K562 (cell line): ENCODE data around the gene KIF26B. TPM values are rescaled to one million over a fixed set of nuclear protein-coding genes. Genes with fewer than 3 reads are reported as not detected.

Experiments
- ATAC-seq: fragments of 200-7000 bp; cut with Tn5 transposase; 3 replicates; pipeline ENCODE4 v1.9.1; 2020; ENCODE audit warnings: moderate library complexity
- BruUV-seq: library from RNA; stranded (reverse); fragments of 400-500 nt; replicated peaks from 2 replicates; lab custom pipeline; 2021; lab: Mats Ljungman, UMichigan
- CTCF ChIA-PET: fragments of 300-600 bp; formaldehyde crosslinking; extraction: SDS; loops from one replicate; lab custom pipeline; 2021; ENCODE audit warnings: low intra/inter-chr PET ratio; lab: Yijun Ruan, JAX
- POLR2A ChIA-PET: fragments of 300-600, 350-650 bp; sonication (Branson Sonifier 250); formaldehyde crosslinking; extraction: SDS; loops from one replicate; lab custom pipeline; 2021; ENCODE audit warnings: antibody characterized with exemption, inconsistent platforms; lab: Yijun Ruan, JAX
- DNase-seq, 4 experiments: peaks; one replicate each; pipeline versions ENCODE4 v3.0.0 to v3.0.0-alpha.2; 2011 to 2018; ENCODE audit warnings: low spot score in 3 of 4, mixed read lengths in 3 of 4; ENCODE audit errors: extremely low read depth in 1 of 4
- FAIRE-seq: peaks from 2 replicates; lab custom pipeline; 2011; peaks lifted over from hg19 to GRCh38; lab: Jason Lieb, UNC
- H2AFZ ChIP-seq: 2 replicates; pipeline ENCODE4 v1.6.0; 2011; ENCODE audit warnings: low read depth, low read length, control low read depth, inconsistent platforms
- H3K27ac ChIP-seq: fragments of 200-600 bp; 3 replicates; pipeline ENCODE4 v1.8.0; 2011; ENCODE audit warnings: low read depth, mild to moderate bottlenecking, control low read depth, inconsistent platforms, low read length, moderate library complexity, mixed read lengths; ENCODE audit errors: extremely low read depth
- H3K27me3 ChIP-seq, 2 experiments: fragments of 300-600 bp in 1 of 2; 2 replicates in 1 of 2; 3 replicates in 1 of 2; pipeline versions ENCODE4 v1.6.0 to v1.8.0; 2011; ENCODE audit warnings: inconsistent platforms in 2 of 2, low read length in 2 of 2, mild to moderate bottlenecking in 1 of 2, mixed read lengths in 1 of 2, moderate library complexity in 1 of 2; ENCODE audit not compliant: control insufficient read depth in 2 of 2, insufficient read depth in 2 of 2
- H3K36me3 ChIP-seq: fragments of 300-600 bp; 3 replicates; pipeline ENCODE4 v1.8.0; 2011; ENCODE audit warnings: mild to moderate bottlenecking, low read length, inconsistent platforms; ENCODE audit not compliant: control insufficient read depth, insufficient read depth
- H3K4me1 ChIP-seq, 2 experiments: fragments of 200-600 bp in 1 of 2; replicated peaks in 1 of 2; 2 replicates in 1 of 2; 3 replicates in 1 of 2; pipeline versions ENCODE4 v1.5.1 to v1.8.0; 2011; ENCODE audit warnings: inconsistent platforms in 2 of 2, low read length in 2 of 2, mild to moderate bottlenecking in 1 of 2, mixed read lengths in 1 of 2, moderate library complexity in 1 of 2; ENCODE audit not compliant: control insufficient read depth in 2 of 2, insufficient read depth in 2 of 2
- H3K4me2 ChIP-seq: 2 replicates; pipeline ENCODE4 v1.6.1; 2011; ENCODE audit warnings: low read length, control low read depth, inconsistent platforms, mixed read lengths; ENCODE audit not compliant: insufficient read depth
- H3K4me3 ChIP-seq: fragments of 200-600 bp; sonication (generic), shearing (Covaris generic); 2 replicates; pipeline ENCODE4 v1.5.1; 2016; ENCODE audit warnings: control low read depth, inconsistent platforms
- H3K79me2 ChIP-seq: fragments of 200-600 bp; 3 replicates; pipeline ENCODE4 v1.8.0; 2011; ENCODE audit warnings: low read length, inconsistent platforms; ENCODE audit not compliant: control insufficient read depth, insufficient read depth
- H3K9ac ChIP-seq, 2 experiments: 2 replicates each; pipeline versions ENCODE4 v1.6.0 to v1.6.1; 2011; ENCODE audit warnings: low read depth in 2 of 2, low read length in 2 of 2, control low read depth in 1 of 2, inconsistent platforms in 1 of 2, mild to moderate bottlenecking in 1 of 2, mixed read lengths in 1 of 2; ENCODE audit not compliant: insufficient read depth in 1 of 2
- H3K9me1 ChIP-seq: one replicate; pipeline ENCODE4 v1.6.0; 2011; ENCODE audit warnings: inconsistent platforms, mild to moderate bottlenecking, low read length, moderate library complexity; ENCODE audit not compliant: control insufficient read depth, insufficient read depth
- H3K9me3 ChIP-seq: replicated peaks from 2 replicates; pipeline ENCODE4 v1.5.1; 2011; ENCODE audit warnings: low read depth, low read length, inconsistent platforms; ENCODE audit not compliant: control insufficient read depth, insufficient read depth
- H4K20me1 ChIP-seq: replicated peaks from 2 replicates; pipeline ENCODE4 v1.6.1; 2011; ENCODE audit warnings: low read length, inconsistent platforms, mixed read lengths; ENCODE audit not compliant: control insufficient read depth, insufficient read depth
- CEBPB ChIP-seq: fragments of 450-650 bp; IDR thresholded peaks from 2 replicates; pipeline ENCODE4 v1.6.1; 2016; ENCODE audit warnings: missing genetic modification characterization, missing compliant biosample characterization
- FOXA3 ChIP-seq, 2 experiments: fragments of 450-650 bp in 1 of 2; sonication (generic) in 1 of 2; formaldehyde crosslinking; IDR thresholded peaks in 1 of 2; conservative IDR thresholded peaks in 1 of 2; 2 replicates each; pipeline versions ENCODE4 v1.4.0 to v1.8.0; 2020 to 2022; ENCODE audit warnings: mild to moderate bottlenecking in 2 of 2, missing genetic modification reagents in 1 of 2
- MEF2A ChIP-seq: IDR thresholded peaks from 2 replicates; pipeline ENCODE4 v1.6.1; 2011; ENCODE audit warnings: low read depth, mild to moderate bottlenecking, low read length, moderate library complexity; ENCODE audit not compliant: control insufficient read depth
- ZNF57 ChIP-seq: fragments of 450-650 bp; formaldehyde crosslinking; IDR thresholded peaks from 2 replicates; pipeline ENCODE4 v1.4.0; 2020; ENCODE audit warnings: mild to moderate bottlenecking, moderate library complexity
- WGBS: fragments of 100-300 bp; shearing (Covaris generic); methylation state at CpG from one replicate; pipeline ENCODE4 v1.1.6; 2016; ENCODE audit warnings: low coverage, mixed read lengths; ENCODE audit not compliant: insufficient coverage; ENCODE audit errors: missing lambda C conversion rate; 5-methylcytosine and 5-hydroxymethylcytosine counted together
- in situ Hi-C: fragments of 300-500 bp; cut with MboI; formaldehyde crosslinking; loops from 4 replicates; pipeline ENCODE4 v1.15.0; 2018; ENCODE audit warnings: inconsistent platforms, mixed read lengths
- intact Hi-C: fragments of 100-400 bp; cut with micrococcal nuclease; formaldehyde crosslinking; loops from 2 replicates; pipeline ENCODE4 v1.14.2; 2022
- polyA plus RNA-seq, 8 experiments: library from polyadenylated mRNA; depleted of rRNA in 4 of 8; stranded (reverse) in 5 of 8; unstranded in 3 of 8; fragments of >200 nt; fragmentation: Nextera tagmentation in 2 of 8; fragmentation: Illumina TruSeq in 1 of 8; extraction: Ambion mirVana in 2 of 8; extraction: Trizol in 1 of 8; gene quantifications; 2 replicates each; pipeline versions ENCODE4 v1.2.1 to v1.2.3, GENCODE V29; 2011 to 2014; ENCODE audit warnings: inconsistent platforms in 1 of 8, missing spikeins in 1 of 8
- total RNA-seq, 7 experiments: library from RNA; depleted of rRNA in 6 of 7; stranded (reverse); fragments of >200 nt in 6 of 7; fragmentation: Illumina TruSeq in 2 of 7; extraction: Trizol in 2 of 7; gene quantifications; 2 replicates each; pipeline versions ENCODE4 v1.2.1 to v1.2.3, GENCODE V29; 2011 to 2021; ENCODE audit warnings: low replicate concordance in 1 of 7
- TF ChIP-seq, protein P1 (sequence below): sonication (generic); formaldehyde crosslinking; IDR thresholded peaks from 2 replicates; pipeline ENCODE4 v1.9.0; 2022; ENCODE audit warnings: mild to moderate bottlenecking, missing genetic modification reagents

KIF26B gene
- total and polyA plus RNA-seq, 9 of the 15 experiments (the other 6 are each of a cell fraction or from before 2014, with no cell fraction given) = 0.02 to 0.08 (median 0.03) TPM; not detected in 6

DNA sequence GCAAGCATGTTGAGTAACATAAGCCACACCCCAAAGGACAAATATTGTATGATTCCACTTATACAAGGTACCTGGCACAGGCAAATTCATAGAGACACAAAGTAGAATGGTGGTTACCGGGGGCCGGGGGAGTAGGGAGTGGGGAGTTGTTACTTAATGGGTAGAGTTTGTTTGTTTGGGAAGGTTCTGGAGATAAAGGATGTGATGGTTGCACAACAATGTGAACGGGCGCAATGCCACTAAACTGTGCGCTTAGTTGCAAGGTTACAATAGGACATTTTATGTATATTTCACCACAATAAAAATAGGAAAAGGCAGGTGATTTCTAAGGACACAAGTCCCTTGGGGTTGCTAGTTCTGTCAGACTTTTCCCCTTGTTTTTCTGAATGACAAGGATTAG, 516.6 kb downstream of the KIF26B start:
- ATAC-seq = no peak
- H2AFZ ChIP-seq = no peak overlapping the region
- no peak overlapping the region for H3K4me3 ChIP-seq
- H3K4me2 ChIP-seq = no peak overlapping the region
- ChIA-PET CTCF (no interaction called here), POLR2A (no interaction called here)
- no peak overlapping the region for H3K9ac ChIP-seq
- H3K27ac ChIP-seq = no peak overlapping the region
- no peaks in the 10 kb centered on the region; a peak in 2 of 5 replicates for H3K4me1 ChIP-seq
- H3K9me1 ChIP-seq = no peaks in the 10 kb centered on the region
- WGBS = 48% methylated on average over 5 of the region's 5 CpGs
- intact Hi-C loops = loop anchor here (10.0 kb wide), 2 partner anchors 157 to 517 kb away; partner anchors contain the start of gene KIF26B
- peaks cover 15 to 35% of the 10 kb centered on the region in 2 experiments; a peak in 4 of 5 replicates for H3K27me3 ChIP-seq
- FAIRE-seq = no peak
- H4K20me1 ChIP-seq = no peaks in the 10 kb centered on the region
- DNase-seq = no peak
- H3K9me3 ChIP-seq = no peaks in the 10 kb centered on the region
- in situ Hi-C loops = no loop called here
- H3K79me2 ChIP-seq = no peaks in the 10 kb centered on the region
- TF ChIP-seq MEF2A = no peak
- 0 out of 2 replicates have a peak, but pooled peaks have one; percentile 19 for TF ChIP-seq CEBPB (tag)
- H3K36me3 ChIP-seq = no peaks in the 10 kb centered on the region
- no TSS peak for BruUV-seq

DNA sequence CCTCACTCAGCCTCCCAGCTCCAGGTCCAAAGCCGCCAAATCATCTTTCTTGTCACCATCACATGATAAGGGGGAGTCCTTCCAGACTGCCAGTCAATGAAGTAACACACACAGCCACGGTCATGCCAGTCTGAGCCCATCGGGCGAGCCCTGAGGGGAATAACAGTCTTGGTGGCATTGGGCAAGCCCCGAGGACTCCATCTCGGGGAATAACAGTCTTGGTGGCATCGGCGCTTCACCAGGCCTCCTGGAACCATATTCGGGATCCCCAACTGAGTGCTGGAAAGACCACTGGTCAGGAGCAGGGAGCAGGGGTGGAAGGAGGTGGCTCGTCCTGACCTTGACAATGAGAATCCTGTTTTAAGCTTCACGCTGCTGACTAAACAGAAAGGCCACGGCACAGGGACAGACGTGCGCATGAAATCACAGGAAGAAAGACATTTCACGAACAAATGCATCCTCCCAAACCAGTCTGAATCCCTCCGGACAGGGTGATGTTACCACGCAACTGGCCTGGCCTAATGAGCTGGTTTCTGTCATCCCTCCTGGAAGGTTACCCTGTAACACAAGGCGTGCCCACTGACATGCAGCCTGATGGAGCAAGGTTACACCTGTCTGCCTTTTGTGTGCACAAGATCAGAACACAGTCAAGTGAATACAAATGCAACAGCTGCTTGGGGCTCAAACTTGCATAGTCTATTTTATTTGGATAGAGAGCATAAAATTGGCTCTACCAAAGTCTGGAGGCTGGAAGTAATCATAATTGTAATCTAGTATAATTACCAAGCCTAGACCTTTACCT, 517.4 kb downstream of the KIF26B start:
- ChIA-PET POLR2A (no interaction called here), CTCF (no interaction called here)
- TF ChIP-seq FOXA3 (CRISPR knock-in tag; conservative IDR thresholded peaks at IDR 0.05 in 1 of 2, IDR thresholded peaks at IDR 0.05 in 1 of 2) = 0 out of 4 replicates have a peak, but pooled peaks of 1 of the 2 experiments have one; percentile 18
- TF ChIP-seq, protein P1, sequence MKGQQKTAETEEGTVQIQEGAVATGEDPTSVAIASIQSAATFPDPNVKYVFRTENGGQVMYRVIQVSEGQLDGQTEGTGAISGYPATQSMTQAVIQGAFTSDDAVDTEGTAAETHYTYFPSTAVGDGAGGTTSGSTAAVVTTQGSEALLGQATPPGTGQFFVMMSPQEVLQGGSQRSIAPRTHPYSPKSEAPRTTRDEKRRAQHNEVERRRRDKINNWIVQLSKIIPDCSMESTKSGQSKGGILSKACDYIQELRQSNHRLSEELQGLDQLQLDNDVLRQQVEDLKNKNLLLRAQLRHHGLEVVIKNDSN = 0 out of 2 replicates have a peak, but pooled peaks have one; percentile 10
- no peak for TF ChIP-seq ZNF57
- Histone ChIP-seq H3K27ac (no peak overlapping the region), H3K4me3 (no peak overlapping the region), H2AFZ (no peak overlapping the region; the same call in 1 of the 2 replicates), H3K9me3 (no peaks in the 10 kb centered on the region), H3K9me1 (no peaks in the 10 kb centered on the region), H3K4me1 (no peaks in the 10 kb centered on the region; a peak in 2 of 5 replicates), H3K9ac (no peak overlapping the region), H3K27me3 (peaks cover 11 to 35% of the 10 kb centered on the region in 2 experiments; a peak in 4 of 5 replicates), H3K79me2 (no peaks in the 10 kb centered on the region), H3K36me3 (no peaks in the 10 kb centered on the region), H3K4me2 (no peak overlapping the region), H4K20me1 (no peaks in the 10 kb centered on the region)
- BruUV-seq = no TSS peak
- intact Hi-C loops = loop anchor here (10.0 kb wide), 2 partner anchors 157 to 517 kb away; partner anchors contain the start of gene KIF26B
- ATAC-seq (no peak), FAIRE-seq (no peak), DNase-seq (no peak)
- in situ Hi-C loops = no loop called here
- 25% methylated on average over 18 of the region's 18 CpGs for WGBS
